CD4-positive, alpha-beta memory T cell (primary cell): ENCODE measurements around the gene ITSN1. TPM values are rescaled to one million over a fixed set of nuclear protein-coding genes. Genes with fewer than 3 reads are reported as not detected.
"Not testable (repeated sequence)": the region's sequence is repeated elsewhere in the genome, so short reads cannot be mapped to it uniquely, and the experiment has no call there.

Experiments used
- CTCF ChIA-PET: fragments of 350-600 bp; sonication (Branson Sonifier 250); formaldehyde crosslinking; loops from one replicate; lab custom pipeline; 2021; ENCODE audit warnings: inconsistent platforms; ENCODE audit not compliant: partially characterized antibody; lab: Charles Lee
- POLR2A ChIA-PET: fragments of 350-600 bp; sonication (Branson Sonifier 250); formaldehyde crosslinking; loops from one replicate; lab custom pipeline; 2021; ENCODE audit not compliant: partially characterized antibody; lab: Charles Lee
- DNase-seq, 5 donors: peaks; one replicate each; pipeline versions ENCODE4 v3.0.0 to v3.0.0-alpha.2; 2020 to 2022; ENCODE audit warnings: mixed read lengths in 1 of 5
- H3K27ac ChIP-seq: one replicate; pipeline ENCODE4 v1.7.0; 2013; ENCODE audit warnings: low read depth, low read length
- H3K27me3 ChIP-seq: 2 replicates; pipeline ENCODE4 v1.7.0; 2013; ENCODE audit warnings: mild to moderate bottlenecking, low read length, moderate library complexity; ENCODE audit not compliant: insufficient read depth
- H3K36me3 ChIP-seq: 2 replicates; pipeline ENCODE4 v1.7.0; 2013; ENCODE audit warnings: mild to moderate bottlenecking, low read length, moderate library complexity; ENCODE audit not compliant: insufficient read depth
- H3K4me1 ChIP-seq: 2 replicates; pipeline ENCODE4 v1.7.0; 2013; ENCODE audit warnings: mild to moderate bottlenecking, low read length, moderate library complexity; ENCODE audit not compliant: insufficient read depth
- H3K4me3 ChIP-seq, 2 donors: one replicate each; pipeline ENCODE4 v1.7.0; 2013; ENCODE audit warnings: low read length in 2 of 2, mild to moderate bottlenecking in 1 of 2
- H3K9me3 ChIP-seq, 2 donors: one replicate each; pipeline ENCODE4 v1.7.0; 2013; ENCODE audit warnings: low read length in 2 of 2, control low read depth in 1 of 2; ENCODE audit not compliant: control insufficient read depth in 1 of 2
- H3K27ac Mint-ChIP-seq, 7 donors: one replicate each; pipeline ENCODE4 v1.8.0; 2020 to 2021; ENCODE audit warnings: mixed read lengths in 7 of 7, mild to moderate bottlenecking in 6 of 7, inconsistent platforms in 3 of 7, moderate library complexity in 3 of 7
- H3K27me3 Mint-ChIP-seq, 2 donors: one replicate each; pipeline ENCODE4 v1.8.0; 2020 to 2021; ENCODE audit warnings: mixed read lengths in 2 of 2
- H3K36me3 Mint-ChIP-seq, 2 donors: one replicate each; pipeline ENCODE4 v1.8.0; 2020 to 2021; ENCODE audit warnings: mixed read lengths in 2 of 2, inconsistent platforms in 1 of 2, mild to moderate bottlenecking in 1 of 2
- H3K4me1 Mint-ChIP-seq, 4 donors: one replicate each; pipeline ENCODE4 v1.8.0; 2020 to 2021; ENCODE audit warnings: mixed read lengths in 4 of 4, mild to moderate bottlenecking in 1 of 4
- H3K4me3 Mint-ChIP-seq, 8 donors: one replicate each; pipeline ENCODE4 v1.8.0; 2020 to 2021; ENCODE audit warnings: mixed read lengths in 8 of 8, mild to moderate bottlenecking in 7 of 8, moderate library complexity in 6 of 8, inconsistent platforms in 3 of 8
- H3K9me3 Mint-ChIP-seq, 8 donors: one replicate each; pipeline ENCODE4 v1.8.0; 2020 to 2021; ENCODE audit warnings: mixed read lengths in 8 of 8, mild to moderate bottlenecking in 5 of 8, inconsistent platforms in 3 of 8, moderate library complexity in 1 of 8
- intact Hi-C: fragments of 100-400 bp; cut with micrococcal nuclease; formaldehyde crosslinking; loops from one replicate; pipeline ENCODE4 v1.15.1; 2023
- polyA plus RNA-seq, 2 donors: library from polyadenylated mRNA; unstranded; fragments of 300-500 nt; fragmentation: Illumina TruSeq; gene quantifications; one replicate each; pipeline ENCODE4 v1.2.3, GENCODE V29; 2021
- total RNA-seq, 2 experiments: library from RNA; stranded (reverse); gene quantifications; one replicate each; pipeline ENCODE4 v1.2.3, GENCODE V29; 2021

Gene ITSN1
- total and polyA plus RNA-seq, 4 experiments from 2014 or later, result 1.0 to 3.9 (median 3.0) TPM

GRCh38 chr21:33788438-33788837 lies 146.1 kb downstream of the ITSN1 start:
- H3K36me3 Mint-ChIP-seq, POLR2A ChIA-PET, intact Hi-C loops, H3K27ac Mint-ChIP-seq, CTCF ChIA-PET, H3K4me3 Mint-ChIP-seq, H3K27me3 Mint-ChIP-seq, DNase-seq, H3K27me3 ChIP-seq, H3K27ac ChIP-seq, H3K36me3 ChIP-seq, H3K4me1 ChIP-seq, H3K4me3 ChIP-seq, H3K9me3 ChIP-seq, H3K4me1 Mint-ChIP-seq, H3K9me3 Mint-ChIP-seq: not testable (repeated sequence)

- Histone ChIP-seq H3K27me3 (no peaks in the 10 kb centered on the region), H3K9me3 (no peaks in the 10 kb centered on the region), H3K4me1 (no peaks in the 10 kb centered on the region), H3K4me3 (no peak overlapping the region), H3K36me3 (no peaks in the 10 kb centered on the region), H3K27ac (no peak overlapping the region)
- Mint-ChIP-seq H3K27ac (no peak overlapping the region), H3K4me3 (no peak overlapping the region), H3K36me3 (no peaks in the 10 kb centered on the region), H3K4me1 (no peaks in the 10 kb centered on the region), H3K9me3 (no peaks in the 10 kb centered on the region), H3K27me3 (peaks cover 0 to 6% of the 10 kb centered on the region in 2 donors)
- intact Hi-C loops, result no loop called here
- ChIA-PET POLR2A (no interaction called here), CTCF (interaction anchor here (1.2 kb wide), 1 partner anchor 45 kb away, joined by 3 read pairs; no protein-coding TSS in a partner anchor)
- no peak for DNase-seq
Observed at GRCh38 chr21:33789697-33790096, 147.4 kb downstream of the ITSN1 start.

- no peaks in the 10 kb centered on the region for H3K9me3 ChIP-seq
- H3K4me3 Mint-ChIP-seq, result no peak overlapping the region
- H3K4me3 ChIP-seq, result no peak overlapping the region
- H3K27me3 Mint-ChIP-seq, result peaks cover 0 to 6% of the 10 kb centered on the region in 2 donors
- H3K4me1 Mint-ChIP-seq, result no peaks in the 10 kb centered on the region
- intact Hi-C loops, result no loop called here
- CTCF ChIA-PET, result no interaction called here
- H3K27ac ChIP-seq, result no peak overlapping the region
- DNase-seq, result no peak
- H3K36me3 Mint-ChIP-seq, result no peaks in the 10 kb centered on the region
- POLR2A ChIA-PET, result no interaction called here
- H3K9me3 Mint-ChIP-seq, result no peaks in the 10 kb centered on the region
- H3K36me3 ChIP-seq, result no peaks in the 10 kb centered on the region
- no peaks in the 10 kb centered on the region for H3K27me3 ChIP-seq
- no peaks in the 10 kb centered on the region for H3K4me1 ChIP-seq
- no peak overlapping the region for H3K27ac Mint-ChIP-seq
Observed at GRCh38 chr21:33791073-33791472, 148.8 kb downstream of the ITSN1 start.

GRCh38 chr21:33794596-33794995 lies 152.3 kb downstream of the ITSN1 start:
- no peak overlapping the region for H3K27ac ChIP-seq
- DNase-seq, result no peak
- intact Hi-C loops, result no loop called here
- H3K27me3 ChIP-seq, result no peaks in the 10 kb centered on the region
- CTCF ChIA-PET, result no interaction called here
- H3K9me3 ChIP-seq, result no peaks in the 10 kb centered on the region
- POLR2A ChIA-PET, result no interaction called here
- Mint-ChIP-seq H3K4me1 (no peaks in the 10 kb centered on the region), H3K27me3 (peaks cover 0 to 4% of the 10 kb centered on the region in 2 donors), H3K27ac (no peak overlapping the region), H3K4me3 (no peak overlapping the region), H3K9me3 (no peaks in the 10 kb centered on the region), H3K36me3 (peaks cover 0 to 9% of the 10 kb centered on the region in 2 donors)
- no peaks in the 10 kb centered on the region for H3K36me3 ChIP-seq
- H3K4me3 ChIP-seq, result no peak overlapping the region
- no peaks in the 10 kb centered on the region for H3K4me1 ChIP-seq

- Mint-ChIP-seq H3K27ac (no peak overlapping the region), H3K4me3 (no peak overlapping the region), H3K9me3 (no peaks in the 10 kb centered on the region), H3K27me3 (peaks cover 0 to 4% of the 10 kb centered on the region in 2 donors), H3K36me3 (peaks cover 0 to 9% of the 10 kb centered on the region in 2 donors), H3K4me1 (no peaks in the 10 kb centered on the region)
- H3K9me3 ChIP-seq, result no peaks in the 10 kb centered on the region
- H3K27ac ChIP-seq, result no peak overlapping the region
- no peak overlapping the region for H3K4me3 ChIP-seq
- CTCF ChIA-PET, result no interaction called here
- H3K27me3 ChIP-seq, result no peaks in the 10 kb centered on the region
- no peak for DNase-seq
- POLR2A ChIA-PET, result no interaction called here
- H3K36me3 ChIP-seq, result no peaks in the 10 kb centered on the region
- intact Hi-C loops, result no loop called here
- H3K4me1 ChIP-seq, result no peaks in the 10 kb centered on the region
Observed at GRCh38 chr21:33797565-33797964, 155.3 kb downstream of the ITSN1 start.

GRCh38 chr21:33799378-33800090 lies 157.2 kb downstream of the ITSN1 start:
- no peak overlapping the region for H3K27ac ChIP-seq
- H3K4me1 Mint-ChIP-seq, result no peaks in the 10 kb centered on the region
- DNase-seq, result no peak
- H3K9me3 ChIP-seq, result no peaks in the 10 kb centered on the region
- peaks cover 0 to 9% of the 10 kb centered on the region in 2 donors for H3K36me3 Mint-ChIP-seq
- no peaks in the 10 kb centered on the region for H3K27me3 ChIP-seq
- H3K4me3 Mint-ChIP-seq, result no peak overlapping the region
- intact Hi-C loops, result no loop called here
- H3K27me3 Mint-ChIP-seq, result no peaks in the 10 kb centered on the region
- POLR2A ChIA-PET, result no interaction called here
- H3K9me3 Mint-ChIP-seq, result no peaks in the 10 kb centered on the region
- no peaks in the 10 kb centered on the region for H3K4me1 ChIP-seq
- CTCF ChIA-PET, result no interaction called here
- no peak overlapping the region for H3K4me3 ChIP-seq
- no peak overlapping the region for H3K27ac Mint-ChIP-seq
- H3K36me3 ChIP-seq, result no peaks in the 10 kb centered on the region

GRCh38 chr21:33800753-33801423 lies 158.6 kb downstream of the ITSN1 start:
- ChIA-PET CTCF (no interaction called here), POLR2A (no interaction called here)
- Histone ChIP-seq H3K27me3 (no peaks in the 10 kb centered on the region), H3K4me1 (no peaks in the 10 kb centered on the region), H3K27ac (no peak overlapping the region), H3K4me3 (no peak overlapping the region), H3K9me3 (no peaks in the 10 kb centered on the region), H3K36me3 (no peaks in the 10 kb centered on the region)
- Mint-ChIP-seq H3K36me3 (peaks cover 0 to 9% of the 10 kb centered on the region in 2 donors), H3K27ac (no peak overlapping the region), H3K9me3 (no peaks in the 10 kb centered on the region), H3K4me1 (no peaks in the 10 kb centered on the region), H3K4me3 (no peak overlapping the region), H3K27me3 (no peaks in the 10 kb centered on the region)
- intact Hi-C loops, result no loop called here
- no peak for DNase-seq
